ENCODE measurements around the gene PPL.
A peak's percentile ranks its signal among the peaks of the same experiment; 100 is the strongest.
"Not testable (repeated sequence)": the region's sequence is repeated elsewhere in the genome, so short reads cannot be mapped to it uniquely, and the experiment has no call there.

PPL gene

DNA sequence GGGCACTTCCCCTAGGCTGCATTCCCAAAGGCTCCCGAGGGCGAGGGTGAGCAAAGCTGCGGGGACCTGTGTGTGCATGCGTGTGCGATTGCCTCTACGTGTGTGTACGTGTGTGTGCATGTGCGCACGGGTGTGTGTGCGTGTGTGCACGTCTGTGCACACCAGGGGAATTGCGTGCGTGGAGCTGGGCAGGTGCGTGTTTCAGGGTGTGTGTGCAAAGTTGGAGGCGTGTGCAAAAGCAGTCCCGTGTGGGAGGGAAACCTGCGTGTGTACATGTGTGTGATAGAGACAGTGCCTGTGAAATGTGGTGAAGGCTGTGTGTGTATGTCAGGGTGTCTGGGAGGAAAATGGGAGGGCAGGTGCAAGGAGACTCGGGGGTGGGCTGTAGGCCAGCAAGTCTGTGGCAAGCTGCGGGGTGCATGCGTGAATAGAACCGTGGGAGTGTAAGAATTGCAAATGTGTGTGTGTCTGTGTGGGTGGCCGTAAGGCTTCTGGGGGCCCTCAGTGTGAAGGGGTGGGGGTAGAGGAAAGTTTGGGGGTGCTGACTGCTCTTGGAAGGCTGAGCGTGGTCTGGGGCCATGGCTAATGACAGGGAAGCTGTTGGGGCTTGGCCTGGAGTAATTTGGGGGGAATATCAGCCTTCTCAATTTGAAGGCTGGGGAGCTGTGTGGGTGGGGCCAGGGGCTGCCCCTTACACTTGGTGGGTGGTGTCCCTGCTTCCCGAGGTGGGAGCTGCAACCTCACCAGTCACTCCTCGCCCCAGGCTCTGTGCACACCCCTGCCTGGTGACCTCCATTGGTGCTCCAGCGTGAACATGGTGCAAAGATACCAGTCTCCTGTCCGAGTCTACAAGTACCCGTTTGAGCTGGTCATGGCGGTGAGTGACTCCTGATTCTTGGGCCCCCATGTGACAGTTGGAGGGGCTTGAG, 21.8 kb upstream of the PPL start:
- DNase-seq, result no peak

DNA sequence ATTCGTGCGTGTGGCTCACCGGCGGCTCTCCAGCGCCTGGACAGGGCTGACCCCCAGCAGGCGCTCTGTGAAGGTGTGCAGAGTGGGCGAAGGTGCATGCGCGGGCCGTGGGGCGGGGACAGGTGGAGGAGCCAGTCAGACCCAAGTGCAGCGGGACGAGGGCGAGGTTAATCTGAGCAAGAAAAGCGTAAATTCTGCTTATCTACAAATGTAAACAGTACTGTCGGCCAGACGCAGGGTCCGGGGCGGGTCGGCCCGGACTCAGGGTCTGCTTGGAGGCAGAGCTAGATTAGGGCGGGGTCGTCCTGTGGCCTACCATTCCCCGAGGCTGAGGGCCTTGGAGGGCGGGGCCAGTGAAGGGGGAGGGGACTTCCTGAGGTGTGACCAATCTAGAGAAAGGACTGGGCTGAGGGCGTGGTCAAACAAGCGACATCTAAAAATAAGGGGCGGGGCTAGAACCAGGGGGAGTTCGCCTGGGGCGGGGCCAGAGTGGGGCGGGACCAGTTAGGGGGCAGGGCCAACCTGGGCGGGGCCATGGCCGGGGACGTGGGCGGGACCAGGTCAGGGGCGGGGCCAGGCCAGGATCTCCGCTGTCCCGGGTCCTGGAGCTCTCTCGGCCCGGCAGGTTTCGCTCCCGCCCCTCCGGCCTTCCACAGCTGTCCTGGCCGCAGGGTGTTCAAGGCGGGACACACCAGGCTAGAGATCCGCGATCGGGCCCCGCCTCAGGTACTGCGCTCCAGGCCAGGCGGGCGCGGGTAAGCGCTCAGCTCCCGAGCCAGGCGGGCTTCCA, 21.0 kb upstream of the PPL start, which contains the start of gene SEC14L5:
TSS of gene SEC14L5 (plus strand) at position 611 of the 790 bp plus-strand sequence. CDS start 994 bp downstream, outside the sequence.
- DNase-seq, result peak; percentile 99

GRCh38 chr16:4957420-4957719, 20.4 kb upstream of the PPL start:
- no peak for DNase-seq

- DNase-seq, result no peak
These were observed 17.8 kb upstream of the PPL start for GRCh38 chr16:4954714-4955113.

DNA sequence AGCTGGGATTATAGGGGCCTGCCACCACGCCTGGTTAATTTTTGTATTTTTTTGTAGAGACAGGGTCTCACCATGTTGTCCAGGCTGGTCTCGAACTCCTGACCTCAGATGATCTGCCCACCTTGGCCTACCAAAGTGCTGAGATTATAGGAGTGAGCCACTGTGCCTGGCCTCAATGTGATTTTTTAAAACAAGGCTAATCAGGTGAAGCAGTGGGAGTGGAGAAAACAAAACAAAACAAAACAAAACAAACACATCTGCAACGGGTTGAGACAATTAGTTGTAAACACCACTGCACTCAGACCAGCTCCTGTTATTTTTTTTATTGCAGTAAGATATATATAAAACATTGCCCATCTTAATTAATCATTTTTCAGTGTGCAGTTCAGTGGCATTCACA, 14.6 kb upstream of the PPL start:
- not testable (repeated sequence) for DNase-seq

DNA sequence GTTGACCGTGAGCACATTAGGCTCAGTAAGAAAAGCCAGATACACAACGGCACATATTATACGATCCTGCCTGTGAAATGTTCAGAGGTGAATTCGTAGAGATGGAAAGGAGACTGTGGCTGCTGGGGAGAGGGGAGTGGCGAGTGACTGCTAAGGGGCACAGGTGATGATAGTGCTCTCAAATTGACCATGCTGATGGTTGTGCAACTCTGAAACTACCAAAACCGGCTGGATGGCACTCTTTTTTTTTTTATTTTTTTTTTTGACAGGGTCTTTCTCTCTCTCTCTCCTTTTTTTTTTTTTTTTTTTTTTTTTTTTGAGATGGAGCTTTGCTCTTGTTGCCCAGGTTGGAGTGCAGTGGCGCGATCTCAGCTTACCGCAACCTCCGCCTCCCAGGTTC, 13.0 kb upstream of the PPL start:
- DNase-seq, result no peak

GRCh38 chr16:4948903-4949766, 12.2 kb upstream of the PPL start:
- no peak for DNase-seq

GRCh38 chr16:4947722-4948503, 11.0 kb upstream of the PPL start:
- DNase-seq, result peak; percentile 37

GRCh38 chr16:4946917-4947316, 10.0 kb upstream of the PPL start:
- no peak for DNase-seq

GRCh38 chr16:4945560-4946502, 8.9 kb upstream of the PPL start:
- no peak for DNase-seq

DNA sequence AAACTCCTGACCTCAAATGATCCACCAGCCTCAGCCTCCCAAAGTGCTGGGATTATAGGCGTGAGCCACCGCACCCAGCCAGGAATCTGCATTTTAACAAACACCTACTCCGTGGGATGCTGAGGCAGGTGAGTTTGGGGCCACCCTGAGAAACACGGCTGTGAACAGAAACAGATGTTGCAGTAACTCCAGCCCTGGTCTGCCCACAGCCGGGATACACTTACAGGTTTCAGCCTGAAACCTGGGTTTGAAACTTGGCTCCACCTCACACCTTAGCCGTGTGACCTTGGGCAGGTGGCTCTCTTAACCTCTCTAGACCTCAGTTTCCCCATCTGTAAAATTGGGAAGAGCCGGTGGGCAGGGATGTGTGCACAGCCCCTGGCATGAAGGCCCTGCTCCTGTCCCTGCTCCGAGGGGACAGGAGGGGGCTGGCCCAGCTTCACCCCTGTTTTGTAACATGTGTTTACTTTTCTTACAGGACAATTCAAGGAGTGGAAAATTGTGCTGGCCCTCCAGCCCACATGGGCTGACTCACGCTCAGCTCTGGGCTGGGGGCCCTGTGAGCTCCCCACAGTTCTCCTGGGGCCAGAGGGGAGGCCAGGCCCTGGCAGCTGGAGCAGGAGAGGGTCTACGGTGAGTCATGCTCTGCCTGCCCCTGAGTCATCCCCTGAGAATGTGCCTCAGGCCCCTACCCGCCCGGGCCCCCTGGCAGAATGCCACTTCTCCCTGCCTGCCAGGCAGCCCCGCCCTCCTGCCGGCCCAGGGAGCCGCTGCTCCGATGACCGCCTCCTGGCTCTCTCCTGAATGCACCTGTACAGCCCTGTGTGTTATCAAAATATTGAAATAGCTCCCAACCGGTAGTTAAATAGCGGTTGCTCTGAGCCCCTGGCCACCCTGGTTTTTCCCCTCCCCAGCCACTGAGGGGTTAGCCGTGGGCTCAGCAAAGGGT, 7.7 kb upstream of the PPL start:
- DNase-seq, result peak; percentile 55

DNA sequence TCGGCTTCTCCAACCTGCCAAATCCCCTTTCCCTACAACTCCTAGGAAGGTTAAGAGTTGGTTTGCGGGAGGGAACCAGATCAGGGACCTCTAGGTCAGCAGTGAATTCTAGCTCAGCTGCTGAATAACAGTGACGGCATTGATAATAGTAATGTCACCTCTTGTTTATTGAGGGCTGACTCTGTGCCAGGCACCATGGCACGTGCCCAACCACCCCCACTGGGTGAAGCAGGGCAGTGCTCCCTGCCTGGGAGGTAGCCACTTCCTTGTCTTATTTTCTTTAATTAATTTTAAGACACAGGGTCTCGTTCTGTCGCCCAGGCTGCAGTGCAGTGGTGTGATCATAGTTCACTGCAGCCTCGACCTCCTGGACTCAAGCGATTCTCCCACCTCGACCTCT, 5.5 kb upstream of the PPL start:
- no peak for DNase-seq

- no peak for DNase-seq
These were observed 3.8 kb upstream of the PPL start for GRCh38 chr16:4940719-4941118.

DNA sequence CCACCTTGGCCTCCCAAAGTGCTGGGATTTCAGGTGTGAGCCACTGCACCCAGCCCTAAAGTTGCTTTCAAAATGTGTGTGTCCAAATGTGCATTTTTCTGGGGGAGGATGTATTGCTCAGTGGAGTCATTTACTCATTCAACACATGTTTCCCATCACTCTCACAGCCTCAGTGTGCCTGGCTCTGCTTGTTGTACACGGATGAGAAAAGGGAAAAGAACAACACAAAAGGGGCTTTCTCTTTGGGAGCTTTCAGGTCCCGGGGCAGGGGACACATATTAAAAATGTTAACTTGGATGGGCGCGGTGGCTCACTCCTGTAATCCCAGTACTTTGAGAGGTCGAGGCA, 1.7 kb upstream of the PPL start:
- no peak for DNase-seq

DNA sequence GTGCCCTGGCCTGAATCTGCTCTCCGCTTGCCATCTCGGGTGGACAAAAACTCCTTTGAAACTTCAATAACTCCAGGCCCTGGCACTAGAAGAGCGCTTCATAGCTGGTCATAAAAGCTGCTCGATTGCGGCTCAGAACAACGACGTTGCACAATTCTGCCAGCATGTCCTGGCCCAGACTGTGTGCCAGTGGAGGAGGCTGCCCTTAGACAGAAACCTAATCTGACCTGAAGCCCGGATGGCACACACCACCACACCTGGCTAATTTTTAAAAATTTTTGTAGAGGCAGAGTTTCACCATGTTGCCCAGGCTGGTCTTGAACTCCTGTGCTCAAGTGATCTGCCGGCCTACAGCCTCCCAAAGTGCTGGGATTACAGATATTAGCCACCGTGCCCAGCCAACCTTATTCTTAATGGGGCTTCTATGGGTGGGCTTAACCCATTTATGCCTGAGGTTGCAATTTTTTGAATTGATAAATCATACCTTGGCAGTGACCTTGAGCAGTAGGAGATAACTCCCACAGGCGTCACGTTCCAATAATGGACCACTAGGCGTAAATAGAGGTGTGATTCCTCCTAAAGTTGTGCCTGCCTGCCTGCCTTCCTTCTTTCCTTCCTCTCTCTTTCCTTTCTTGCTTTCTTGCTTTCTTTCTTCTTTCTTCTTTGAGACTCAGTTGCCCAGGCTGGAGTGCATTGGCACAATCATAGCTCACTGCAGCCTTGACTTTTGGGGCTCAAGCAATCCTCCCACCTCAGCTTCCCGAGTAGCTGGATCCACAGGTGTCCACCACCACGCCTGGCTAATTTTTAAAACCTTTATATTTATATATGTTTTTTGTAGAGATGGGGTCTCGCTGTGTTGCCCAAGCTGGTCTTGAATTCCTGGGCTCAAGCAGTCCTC, 1.1 kb upstream of the PPL start:
- no peak for DNase-seq

GRCh38 chr16:4936181-4936990, 562 bp downstream of the PPL start:
- DNase-seq, result no peak

DNA sequence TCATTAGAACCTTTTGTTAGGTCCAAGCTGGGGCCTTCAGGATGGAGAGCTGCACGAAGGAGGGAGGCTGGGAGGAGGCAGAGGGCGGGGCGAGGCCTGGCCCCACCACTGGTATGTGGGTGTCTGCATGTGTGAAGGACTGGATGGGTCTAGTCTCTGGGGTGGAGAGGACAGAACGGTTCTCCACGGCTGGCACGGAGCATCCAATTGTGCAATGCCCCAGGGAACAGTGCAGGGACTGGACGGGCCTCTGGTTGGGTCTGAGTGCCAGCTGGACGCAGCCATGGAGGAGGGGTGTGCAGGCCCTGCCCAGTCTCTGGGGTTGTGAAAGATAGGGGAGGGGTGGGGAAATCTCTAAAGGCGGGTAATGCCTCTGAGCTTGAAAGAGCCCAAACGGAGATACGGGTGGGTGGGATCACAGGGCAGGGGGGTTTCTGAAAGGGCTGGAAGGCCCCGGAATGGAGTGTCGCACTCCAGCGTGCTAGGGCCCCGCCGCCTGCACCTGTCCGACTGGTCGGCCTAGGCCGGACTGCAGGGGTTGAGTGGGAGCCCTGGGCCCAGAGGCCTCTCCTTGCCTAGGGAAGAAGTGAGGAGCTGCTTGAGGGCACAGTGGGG, 1.6 kb downstream of the PPL start:
- no peak for DNase-seq

DNA sequence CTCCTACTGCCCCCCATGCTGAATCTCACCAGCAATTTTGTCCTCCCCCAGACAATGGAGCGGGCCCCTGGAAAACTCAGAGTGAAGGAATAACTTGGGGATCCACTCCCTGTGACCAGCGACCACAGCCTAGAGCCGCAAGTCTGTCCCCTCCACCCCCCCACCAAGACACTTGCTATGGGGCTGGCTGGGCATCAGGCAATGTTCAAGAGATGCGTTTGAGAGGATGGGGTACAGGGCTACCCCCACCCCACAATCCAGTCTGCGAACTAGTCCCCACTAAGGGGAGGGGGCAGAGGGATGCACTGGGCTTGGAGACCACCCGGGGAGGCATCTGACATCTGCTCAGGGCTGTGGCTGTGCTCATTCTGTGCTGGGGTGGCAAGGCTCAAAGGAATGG, 2.4 kb downstream of the PPL start:
- DNase-seq, result no peak
